Lower leg skin (tissue), 3 donors: Measurements from ENCODE around the gene GRM8.

ENCODE experiments used
- CTCF ChIP-seq, 3 donors: fragments of 450-650 bp; IDR thresholded peaks; one replicate each; pipeline ENCODE4 v1.5.1; 2016; ENCODE audit warnings: antibody characterized with exemption in 3 of 3, mild to moderate bottlenecking in 3 of 3, moderate library complexity in 2 of 3
- POLR2A ChIP-seq, 2 donors: fragments of 450-650 bp; IDR thresholded peaks; one replicate each; pipeline ENCODE4 v1.6.1; 2016 to 2017; ENCODE audit warnings: antibody characterized with exemption in 2 of 2, mild to moderate bottlenecking in 1 of 2, moderate library complexity in 1 of 2

- TF ChIP-seq CTCF (IDR thresholded peaks at IDR 0.05): no peak
- TF ChIP-seq POLR2A (IDR thresholded peaks at IDR 0.05): no peak
Observed at GRCh38 chr7:126686474-126686873, 566.3 kb downstream of the GRM8 start.
